Loucy (cell line): ENCODE measurements around the gene TACC2.

ENCODE experiments used
- CTCF ChIP-seq: fragments of 200-600 bp; sonication (generic); conservative IDR thresholded peaks from 2 replicates; pipeline ENCODE4 v1.5.1; 2014; ENCODE audit warnings: mild to moderate bottlenecking, antibody characterized with exemption, low read length
- EZH2phosphoT487 ChIP-seq: fragments of 200-600 bp; IDR thresholded peaks from 2 replicates; pipeline ENCODE4 v1.6.1; 2018; ENCODE audit warnings: antibody characterized with exemption, mild to moderate bottlenecking, moderate library complexity, borderline replicate concordance

- TF ChIP-seq CTCF (no peak), EZH2phosphoT487 (no peak)
Observed at GRCh38 chr10:122173766-122174435, 184.9 kb downstream of the TACC2 start.
